Measurements from ENCODE around the gene MMAB. TPM values are rescaled to one million over a fixed set of nuclear protein-coding genes. Genes with fewer than 3 reads are reported as not detected.

MMAB gene
- total RNA-seq, 1 donor from 2014 or later: 27.7 TPM

- H3K27me3 ChIP-seq: no peaks in the 10 kb centered on the region
- H3K9me3 ChIP-seq: no peaks in the 10 kb centered on the region
- no peaks in the 10 kb centered on the region for H3K36me3 ChIP-seq
- TF ChIP-seq CTCF (IDR thresholded peaks at IDR 0.05) (no peak), POLR2AphosphoS5 (IDR thresholded peaks at IDR 0.05; ENCODE audit: insufficient read depth in 1 of 2, low read depth in 1 of 2) (no peak), POLR2A (IDR thresholded peaks at IDR 0.05) (no peak)
- intact Hi-C loops (cut with DNase I): no loop called here
- no peaks in the 10 kb centered on the region for H3K4me1 ChIP-seq
- no peak overlapping the region for H3K4me3 ChIP-seq
- DNase-seq (ENCODE audit: extremely low spot score in 2 of 2): no peak
- H3K27ac ChIP-seq: no peak overlapping the region
Observed at GRCh38 chr12:109552971-109553370, 20.3 kb downstream of the MMAB start.

GRCh38 chr12:109551108-109551507, 22.2 kb downstream of the MMAB start:
- Histone ChIP-seq H3K9me3 (no peaks in the 10 kb centered on the region), H3K4me1 (no peaks in the 10 kb centered on the region), H3K27ac (no peak overlapping the region), H3K36me3 (no peaks in the 10 kb centered on the region), H3K4me3 (no peak overlapping the region), H3K27me3 (no peaks in the 10 kb centered on the region)
- intact Hi-C loops (cut with DNase I): no loop called here
- no peak for DNase-seq (ENCODE audit: extremely low spot score in 2 of 2)
- TF ChIP-seq POLR2A (IDR thresholded peaks at IDR 0.05): no peak
- TF ChIP-seq POLR2AphosphoS5 (IDR thresholded peaks at IDR 0.05; ENCODE audit: insufficient read depth in 1 of 2, low read depth in 1 of 2): no peak
- TF ChIP-seq CTCF (IDR thresholded peaks at IDR 0.05): no peak

DNA sequence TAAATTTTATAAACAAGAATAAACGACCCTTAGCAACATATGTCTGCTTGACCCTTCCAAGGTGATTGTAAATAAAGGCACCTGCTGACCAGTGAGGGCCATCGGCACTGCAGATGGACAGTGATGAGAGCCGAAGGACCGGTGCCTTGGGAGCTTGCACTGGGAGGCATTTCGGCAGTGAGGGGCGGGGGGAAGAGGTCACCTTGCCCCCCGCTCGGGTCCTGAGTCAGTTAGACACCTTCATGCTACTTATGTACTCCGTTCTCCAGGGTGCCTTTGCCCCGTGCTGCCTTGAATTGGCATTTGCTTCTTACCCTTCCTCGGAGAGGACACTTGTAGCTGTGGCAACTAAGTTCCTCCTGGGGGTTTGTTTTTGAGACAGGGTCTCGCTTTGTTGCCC, 23.0 kb downstream of the MMAB start:
- Histone ChIP-seq H3K27ac (no peak overlapping the region), H3K4me3 (no peak overlapping the region), H3K36me3 (no peaks in the 10 kb centered on the region), H3K4me1 (peaks cover 3% of the 10 kb centered on the region), H3K9me3 (no peaks in the 10 kb centered on the region), H3K27me3 (no peaks in the 10 kb centered on the region)
- TF ChIP-seq POLR2A (IDR thresholded peaks at IDR 0.05): no peak
- no peak for TF ChIP-seq CTCF (IDR thresholded peaks at IDR 0.05)
- TF ChIP-seq POLR2AphosphoS5 (IDR thresholded peaks at IDR 0.05; ENCODE audit: insufficient read depth in 1 of 2, low read depth in 1 of 2): no peak
- intact Hi-C loops (cut with DNase I): no loop called here
- DNase-seq (ENCODE audit: extremely low spot score in 2 of 2): no peak

GRCh38 chr12:109549613-109550270, 23.6 kb downstream of the MMAB start:
- H3K27ac ChIP-seq: no peak overlapping the region
- H3K4me1 ChIP-seq: peaks cover 3% of the 10 kb centered on the region
- H3K27me3 ChIP-seq: no peaks in the 10 kb centered on the region
- no peak for TF ChIP-seq POLR2AphosphoS5 (IDR thresholded peaks at IDR 0.05; ENCODE audit: insufficient read depth in 1 of 2, low read depth in 1 of 2)
- DNase-seq (ENCODE audit: extremely low spot score in 2 of 2): no peak
- intact Hi-C loops (cut with DNase I): no loop called here
- H3K4me3 ChIP-seq: no peak overlapping the region
- H3K9me3 ChIP-seq: no peaks in the 10 kb centered on the region
- no peaks in the 10 kb centered on the region for H3K36me3 ChIP-seq

DNA sequence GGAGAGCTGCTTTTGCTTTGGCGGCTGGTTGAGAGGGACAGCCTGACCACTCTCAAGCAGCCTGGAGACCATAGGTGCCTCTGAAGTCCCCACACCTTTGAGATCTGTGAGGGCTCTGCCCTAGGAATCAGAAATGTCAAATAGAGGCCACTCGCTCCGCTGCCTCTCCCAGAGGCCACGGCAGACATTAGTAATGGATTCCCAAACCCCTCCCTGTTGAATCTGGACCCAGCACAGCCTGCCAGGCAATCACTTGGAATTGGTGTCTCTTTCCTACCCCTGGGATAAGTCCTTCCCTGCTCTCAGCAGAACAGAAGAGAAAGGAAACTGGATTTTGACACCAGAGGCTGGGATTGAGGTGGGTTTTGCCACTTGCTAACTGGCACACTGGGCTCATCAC, 25.0 kb downstream of the MMAB start:
- intact Hi-C loops (cut with DNase I): no loop called here
- no peak for TF ChIP-seq CTCF (IDR thresholded peaks at IDR 0.05)
- TF ChIP-seq POLR2AphosphoS5 (IDR thresholded peaks at IDR 0.05; ENCODE audit: insufficient read depth in 1 of 2, low read depth in 1 of 2): no peak
- TF ChIP-seq POLR2A (IDR thresholded peaks at IDR 0.05): no peak

More for the DNA sequence above, 25.0 kb downstream of the MMAB start:
- no peaks in the 10 kb centered on the region for H3K9me3 ChIP-seq
- peaks cover 3% of the 10 kb centered on the region for H3K4me1 ChIP-seq
- no peak for DNase-seq (ENCODE audit: extremely low spot score in 2 of 2)
- H3K27ac ChIP-seq: no peak overlapping the region
- H3K4me3 ChIP-seq: no peak overlapping the region
- no peaks in the 10 kb centered on the region for H3K36me3 ChIP-seq
- H3K27me3 ChIP-seq: no peaks in the 10 kb centered on the region

All from vagina (tissue), 2 donors.